HepG2 (cell line): ENCODE measurements around the gene ENGASE. TPM values are rescaled to one million over a fixed set of nuclear protein-coding genes. Genes with fewer than 3 reads are reported as not detected.
A peak's percentile ranks its signal among the peaks of the same experiment; 100 is the strongest.

Experiments used
- DNMT3B ChIP-seq: conservative IDR thresholded peaks from 2 replicates; pipeline ENCODE4 v1.6.1; 2016; ENCODE audit warnings: missing biosample characterization, control low read depth
- ETV6 ChIP-seq: sonication (generic); formaldehyde crosslinking; conservative IDR thresholded peaks from 2 replicates; pipeline ENCODE4 v1.4.0; 2020; ENCODE audit warnings: missing genetic modification reagents
- HOXA7 ChIP-seq: sonication (generic); formaldehyde crosslinking; IDR thresholded peaks from 2 replicates; pipeline ENCODE4 v1.8.1; 2022; ENCODE audit warnings: mild to moderate bottlenecking, missing genetic modification reagents, moderate library complexity
- MED1 ChIP-seq: sonication (generic); formaldehyde crosslinking; IDR thresholded peaks from 2 replicates; pipeline ENCODE4 v1.4.0; 2020; ENCODE audit warnings: missing genetic modification reagents
- NFIB ChIP-seq: sonication (generic); formaldehyde crosslinking; IDR thresholded peaks from 2 replicates; pipeline ENCODE4 v1.9.0; 2021; ENCODE audit warnings: missing genetic modification reagents, mild to moderate bottlenecking, borderline replicate concordance
- NFKBIZ ChIP-seq: IDR thresholded peaks from 2 replicates; pipeline ENCODE4 v1.6.1; 2018; ENCODE audit warnings: missing genetic modification reagents, missing compliant biosample characterization
- TAF15 ChIP-seq: fragments of 200-400 bp; formaldehyde crosslinking; IDR thresholded peaks from one replicate; pipeline ENCODE4 v1.6.1; 2018; ENCODE audit warnings: mild to moderate bottlenecking, low read depth, low read length; ENCODE audit not compliant: poor library complexity, severe bottlenecking
- TIGD3 ChIP-seq: sonication (generic); formaldehyde crosslinking; IDR thresholded peaks from 2 replicates; pipeline ENCODE4 v1.5.1; 2020; ENCODE audit warnings: mild to moderate bottlenecking, missing genetic modification reagents, borderline replicate concordance
- ZFY ChIP-seq: sonication (generic); formaldehyde crosslinking; IDR thresholded peaks from 2 replicates; pipeline ENCODE4 v1.4.0; 2020; ENCODE audit warnings: missing genetic modification reagents
- ZNF260 ChIP-seq: sonication (generic); formaldehyde crosslinking; IDR thresholded peaks from 2 replicates; pipeline ENCODE4 v1.4.0; 2020; ENCODE audit warnings: missing genetic modification reagents, low read depth, mild to moderate bottlenecking, borderline replicate concordance
- ZNF546 ChIP-seq: sonication (generic); formaldehyde crosslinking; conservative IDR thresholded peaks from 2 replicates; pipeline ENCODE4 v1.8.1; 2023; ENCODE audit warnings: mild to moderate bottlenecking, missing genetic modification reagents
- ZNF782 ChIP-seq: sonication (generic); formaldehyde crosslinking; IDR thresholded peaks from 2 replicates; pipeline ENCODE4 v1.4.0; 2020; ENCODE audit warnings: missing genetic modification reagents, mild to moderate bottlenecking, borderline replicate concordance
- ZNF792 ChIP-seq: IDR thresholded peaks from 2 replicates; pipeline ENCODE4 v1.6.1; 2016
- ZSCAN9 ChIP-seq: IDR thresholded peaks from 2 replicates; pipeline ENCODE4 v1.6.1; 2016; ENCODE audit warnings: borderline replicate concordance
- polyA plus RNA-seq, 8 experiments: library from polyadenylated mRNA; depleted of rRNA in 3 of 8; stranded (reverse) in 7 of 8; unstranded in 1 of 8; fragments of >200 nt; fragmentation: Illumina TruSeq in 4 of 8; extraction: Trizol in 4 of 8; gene quantifications; 2 replicates each; pipeline versions ENCODE4 v1.2.1 to v1.2.3, GENCODE V29; 2011 to 2016; ENCODE audit warnings: low read depth in 4 of 8, missing spikeins in 1 of 8, mixed read lengths in 1 of 8; ENCODE audit not compliant: insufficient read depth in 1 of 8
- total RNA-seq, 5 experiments: library from RNA; depleted of rRNA; stranded (reverse); fragments of >200 nt; fragmentation: Illumina TruSeq; extraction: Trizol; gene quantifications; 2 replicates each; pipeline ENCODE4 v1.2.3, GENCODE V29; 2016; ENCODE audit warnings: low read depth in 1 of 5
- TF ChIP-seq, protein P1 (sequence below): sonication (generic); formaldehyde crosslinking; IDR thresholded peaks from 2 replicates; pipeline ENCODE4 v1.8.0; 2023; ENCODE audit warnings: mild to moderate bottlenecking, missing genetic modification reagents
- TF ChIP-seq, protein P2 (sequence below): sonication (generic); formaldehyde crosslinking; IDR thresholded peaks from 2 replicates; pipeline ENCODE4 v1.5.1; 2020; ENCODE audit warnings: mild to moderate bottlenecking, missing genetic modification reagents, borderline replicate concordance
- TF ChIP-seq, protein P3 (sequence below): sonication (generic); formaldehyde crosslinking; IDR thresholded peaks from 2 replicates; pipeline ENCODE4 v1.5.0; 2020; ENCODE audit warnings: missing genetic modification reagents, mild to moderate bottlenecking, borderline replicate concordance
- TF ChIP-seq, protein P4 (sequence below): sonication (generic); formaldehyde crosslinking; IDR thresholded peaks from 2 replicates; pipeline ENCODE4 v1.8.0; 2022; ENCODE audit warnings: mild to moderate bottlenecking, missing genetic modification reagents, borderline replicate concordance

Gene ENGASE
- total and polyA plus RNA-seq, 2 of the 13 experiments (the other 11 are each of a cell fraction or from before 2014, with no cell fraction given), result 10.6 to 18.1 TPM

- TF ChIP-seq, protein P1, sequence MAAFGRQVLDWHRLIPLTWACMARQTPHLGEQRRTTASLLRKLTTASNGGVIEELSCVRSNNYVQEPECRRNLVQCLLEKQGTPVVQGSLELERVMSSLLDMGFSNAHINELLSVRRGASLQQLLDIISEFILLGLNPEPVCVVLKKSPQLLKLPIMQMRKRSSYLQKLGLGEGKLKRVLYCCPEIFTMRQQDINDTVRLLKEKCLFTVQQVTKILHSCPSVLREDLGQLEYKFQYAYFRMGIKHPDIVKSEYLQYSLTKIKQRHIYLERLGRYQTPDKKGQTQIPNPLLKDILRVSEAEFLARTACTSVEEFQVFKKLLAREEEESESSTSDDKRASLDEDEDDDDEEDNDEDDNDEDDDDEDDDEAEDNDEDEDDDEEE (CRISPR knock-in tag), result peak; percentile 94
- TF ChIP-seq NFKBIZ (CRISPR knock-in tag) (peak; percentile 25; the same call in 1 of the 2 replicates), NFIB (no peak), ZNF546 (CRISPR knock-in tag) (no peak), TIGD3 (no peak), ZNF260 (no peak), ZFY (CRISPR knock-in tag) (no peak; the same call in 1 of the 2 replicates), ZNF782 (CRISPR knock-in tag) (peak; percentile 51; the same call in 1 of the 2 replicates), MED1 (CRISPR knock-in tag) (peak; percentile 89), ZNF792 (CRISPR knock-in tag) (peak; percentile 80; the same call in 1 of the 2 replicates), TAF15 (no peak), ETV6 (CRISPR knock-in tag) (peak; percentile 68; the same call in 1 of the 2 replicates), DNMT3B (CRISPR knock-in tag) (peak; percentile 64; the same call in 1 of the 2 replicates), HOXA7 (CRISPR knock-in tag) (no peak), ZSCAN9 (no peak)
- TF ChIP-seq, protein P2, sequence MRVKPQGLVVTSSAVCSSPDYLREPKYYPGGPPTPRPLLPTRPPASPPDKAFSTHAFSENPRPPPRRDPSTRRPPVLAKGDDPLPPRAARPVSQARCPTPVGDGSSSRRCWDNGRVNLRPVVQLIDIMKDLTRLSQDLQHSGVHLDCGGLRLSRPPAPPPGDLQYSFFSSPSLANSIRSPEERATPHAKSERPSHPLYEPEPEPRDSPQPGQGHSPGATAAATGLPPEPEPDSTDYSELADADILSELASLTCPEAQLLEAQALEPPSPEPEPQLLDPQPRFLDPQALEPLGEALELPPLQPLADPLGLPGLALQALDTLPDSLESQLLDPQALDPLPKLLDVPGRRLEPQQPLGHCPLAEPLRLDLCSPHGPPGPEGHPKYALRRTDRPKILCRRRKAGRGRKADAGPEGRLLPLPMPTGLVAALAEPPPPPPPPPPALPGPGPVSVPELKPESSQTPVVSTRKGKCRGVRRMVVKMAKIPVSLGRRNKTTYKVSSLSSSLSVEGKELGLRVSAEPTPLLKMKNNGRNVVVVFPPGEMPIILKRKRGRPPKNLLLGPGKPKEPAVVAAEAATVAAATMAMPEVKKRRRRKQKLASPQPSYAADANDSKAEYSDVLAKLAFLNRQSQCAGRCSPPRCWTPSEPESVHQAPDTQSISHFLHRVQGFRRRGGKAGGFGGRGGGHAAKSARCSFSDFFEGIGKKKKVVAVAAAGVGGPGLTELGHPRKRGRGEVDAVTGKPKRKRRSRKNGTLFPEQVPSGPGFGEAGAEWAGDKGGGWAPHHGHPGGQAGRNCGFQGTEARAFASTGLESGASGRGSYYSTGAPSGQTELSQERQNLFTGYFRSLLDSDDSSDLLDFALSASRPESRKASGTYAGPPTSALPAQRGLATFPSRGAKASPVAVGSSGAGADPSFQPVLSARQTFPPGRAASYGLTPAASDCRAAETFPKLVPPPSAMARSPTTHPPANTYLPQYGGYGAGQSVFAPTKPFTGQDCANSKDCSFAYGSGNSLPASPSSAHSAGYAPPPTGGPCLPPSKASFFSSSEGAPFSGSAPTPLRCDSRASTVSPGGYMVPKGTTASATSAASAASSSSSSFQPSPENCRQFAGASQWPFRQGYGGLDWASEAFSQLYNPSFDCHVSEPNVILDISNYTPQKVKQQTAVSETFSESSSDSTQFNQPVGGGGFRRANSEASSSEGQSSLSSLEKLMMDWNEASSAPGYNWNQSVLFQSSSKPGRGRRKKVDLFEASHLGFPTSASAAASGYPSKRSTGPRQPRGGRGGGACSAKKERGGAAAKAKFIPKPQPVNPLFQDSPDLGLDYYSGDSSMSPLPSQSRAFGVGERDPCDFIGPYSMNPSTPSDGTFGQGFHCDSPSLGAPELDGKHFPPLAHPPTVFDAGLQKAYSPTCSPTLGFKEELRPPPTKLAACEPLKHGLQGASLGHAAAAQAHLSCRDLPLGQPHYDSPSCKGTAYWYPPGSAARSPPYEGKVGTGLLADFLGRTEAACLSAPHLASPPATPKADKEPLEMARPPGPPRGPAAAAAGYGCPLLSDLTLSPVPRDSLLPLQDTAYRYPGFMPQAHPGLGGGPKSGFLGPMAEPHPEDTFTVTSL (CRISPR knock-in tag), result peak; percentile 52; the same call in 1 of the 2 replicates
- TF ChIP-seq, protein P3, sequence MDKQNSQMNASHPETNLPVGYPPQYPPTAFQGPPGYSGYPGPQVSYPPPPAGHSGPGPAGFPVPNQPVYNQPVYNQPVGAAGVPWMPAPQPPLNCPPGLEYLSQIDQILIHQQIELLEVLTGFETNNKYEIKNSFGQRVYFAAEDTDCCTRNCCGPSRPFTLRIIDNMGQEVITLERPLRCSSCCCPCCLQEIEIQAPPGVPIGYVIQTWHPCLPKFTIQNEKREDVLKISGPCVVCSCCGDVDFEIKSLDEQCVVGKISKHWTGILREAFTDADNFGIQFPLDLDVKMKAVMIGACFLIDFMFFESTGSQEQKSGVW (CRISPR knock-in tag), result no peak
- TF ChIP-seq, protein P4, sequence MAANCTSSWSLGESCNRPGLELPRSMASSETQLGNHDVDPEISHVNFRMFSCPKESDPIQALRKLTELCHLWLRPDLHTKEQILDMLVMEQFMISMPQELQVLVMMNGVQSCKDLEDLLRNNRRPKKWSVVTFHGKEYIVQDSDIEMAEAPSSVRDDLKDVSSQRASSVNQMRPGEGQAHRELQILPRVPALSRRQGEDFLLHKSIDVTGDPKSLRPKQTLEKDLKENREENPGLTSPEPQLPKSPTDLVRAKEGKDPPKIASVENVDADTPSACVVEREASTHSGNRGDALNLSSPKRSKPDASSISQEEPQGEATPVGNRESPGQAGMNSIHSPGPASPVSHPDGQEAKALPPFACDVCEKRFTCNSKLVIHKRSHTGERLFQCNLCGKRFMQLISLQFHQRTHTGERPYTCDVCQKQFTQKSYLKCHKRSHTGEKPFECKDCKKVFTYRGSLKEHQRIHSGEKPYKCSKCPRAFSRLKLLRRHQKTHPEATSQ (CRISPR knock-in tag), result no peak
Measured at GRCh38 chr17:79026376-79027273, 48.0 kb upstream of the ENGASE start (continued).
